ENCODE data around the gene MLXIPL. TPM values are rescaled to one million over a fixed set of nuclear protein-coding genes. Genes with fewer than 3 reads are reported as not detected.
"Not testable (repeated sequence)": the region's sequence is repeated elsewhere in the genome, so short reads cannot be mapped to it uniquely, and the experiment has no call there.

Gene MLXIPL
- total RNA-seq, 1 donor: 0.42 TPM

DNA sequence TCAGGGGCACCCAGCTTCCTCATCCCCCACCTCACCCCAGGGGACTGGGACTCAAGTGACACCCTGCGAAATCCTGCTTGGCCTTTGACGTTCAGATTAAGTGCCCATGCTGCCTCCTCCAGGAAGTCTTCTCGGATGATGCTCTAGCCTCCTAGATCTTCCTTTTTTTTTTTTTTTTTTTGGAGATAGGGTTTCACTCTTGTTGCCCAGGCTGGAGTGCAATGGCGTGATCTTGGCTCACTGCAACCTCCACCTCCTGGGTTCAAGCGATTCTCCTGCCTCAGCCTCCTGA, 16.7 kb downstream of the MLXIPL start:
- H3K4me3 ChIP-seq (ENCODE audit: low read length); H3K27me3 ChIP-seq (ENCODE audit: insufficient read depth, low read length); H3K9me3 ChIP-seq (ENCODE audit: low read depth, low read length): not testable (repeated sequence)
- H3K4me1 ChIP-seq (ENCODE audit: insufficient read depth, low read length): peaks cover 10% of the 10 kb centered on the region

GRCh38 chr7:73606801-73607691, 17.3 kb downstream of the MLXIPL start:
- H3K9me3 ChIP-seq (ENCODE audit: low read depth, low read length): no peaks in the 10 kb centered on the region
- H3K27me3 ChIP-seq (ENCODE audit: insufficient read depth, low read length): peaks cover 3% of the 10 kb centered on the region
- H3K4me3 ChIP-seq (ENCODE audit: low read length): no peak overlapping the region
- H3K4me1 ChIP-seq (ENCODE audit: insufficient read depth, low read length): peaks cover 10% of the 10 kb centered on the region

DNA sequence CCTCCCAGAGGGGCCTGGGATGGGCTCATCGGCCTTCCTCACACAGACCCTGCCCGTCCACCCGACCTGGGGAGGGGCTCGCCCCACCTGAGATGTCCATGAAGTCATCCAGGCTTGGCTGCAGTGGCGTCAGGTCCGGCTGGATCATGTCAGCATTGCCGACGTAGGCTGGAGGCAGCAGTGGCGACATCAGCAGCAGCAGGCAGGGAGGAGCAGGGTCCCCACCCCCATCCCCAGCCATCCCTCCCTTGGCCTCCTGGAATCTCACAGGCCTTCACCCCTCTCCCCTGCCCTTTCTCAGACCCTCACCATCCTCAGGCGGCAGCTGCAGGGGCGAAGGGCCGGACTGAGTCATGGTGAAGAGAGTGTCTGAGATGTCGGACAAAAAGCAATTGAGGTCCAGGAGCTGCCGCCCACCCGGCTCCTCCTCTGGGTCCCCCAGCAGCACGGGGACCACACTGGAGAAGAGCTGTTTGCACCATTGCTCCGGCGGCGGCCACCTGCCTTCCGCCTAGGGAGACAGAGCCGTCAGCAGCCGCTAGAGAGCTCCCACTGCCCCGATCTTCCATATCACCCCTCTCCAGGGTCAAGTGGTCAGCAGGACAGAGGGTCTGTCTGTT, 18.6 kb downstream of the MLXIPL start:
- Histone ChIP-seq H3K4me3 (ENCODE audit: low read length) (no peak overlapping the region), H3K4me1 (ENCODE audit: insufficient read depth, low read length) (peaks cover 21% of the 10 kb centered on the region), H3K9me3 (ENCODE audit: low read depth, low read length) (no peaks in the 10 kb centered on the region), H3K27me3 (ENCODE audit: insufficient read depth, low read length) (no peaks in the 10 kb centered on the region)

- H3K4me3 ChIP-seq (ENCODE audit: low read length): no peak overlapping the region
- H3K9me3 ChIP-seq (ENCODE audit: low read depth, low read length): no peaks in the 10 kb centered on the region
- peaks cover 25% of the 10 kb centered on the region for H3K4me1 ChIP-seq (ENCODE audit: insufficient read depth, low read length)
- no peaks in the 10 kb centered on the region for H3K27me3 ChIP-seq (ENCODE audit: insufficient read depth, low read length)
Observed at GRCh38 chr7:73602721-73603651, 21.3 kb downstream of the MLXIPL start.

DNA sequence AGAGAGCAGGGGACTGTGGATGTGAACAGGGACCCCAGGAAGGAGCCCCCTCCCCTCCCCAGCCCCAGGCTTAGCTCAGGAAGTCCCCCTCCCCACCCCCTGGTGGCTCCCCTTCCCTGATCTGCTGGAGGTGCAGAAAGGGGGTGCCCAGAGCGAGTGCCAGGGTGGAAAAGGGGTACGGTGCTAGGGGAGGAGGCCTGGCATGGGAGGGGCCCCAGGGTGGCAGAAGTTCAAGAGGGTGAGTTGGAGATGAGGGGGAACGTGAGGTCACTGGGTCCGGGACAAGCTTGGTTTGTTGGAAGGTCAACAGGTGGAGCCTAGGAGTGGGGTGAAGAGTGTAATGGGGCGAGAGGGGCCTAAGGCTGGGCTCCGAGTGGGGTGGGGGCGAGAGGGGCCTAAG, 24.4 kb downstream of the MLXIPL start:
- Histone ChIP-seq H3K27me3 (ENCODE audit: insufficient read depth, low read length) (no peaks in the 10 kb centered on the region), H3K9me3 (ENCODE audit: low read depth, low read length) (no peaks in the 10 kb centered on the region), H3K4me1 (ENCODE audit: insufficient read depth, low read length) (peaks cover 20% of the 10 kb centered on the region), H3K4me3 (ENCODE audit: low read length) (no peak overlapping the region)

GRCh38 chr7:73599151-73599882, 25.0 kb downstream of the MLXIPL start:
- peaks cover 20% of the 10 kb centered on the region for H3K4me1 ChIP-seq (ENCODE audit: insufficient read depth, low read length)

GRCh38 chr7:73597978-73598782, 26.1 kb downstream of the MLXIPL start:
- H3K27me3 ChIP-seq (ENCODE audit: insufficient read depth, low read length): no peaks in the 10 kb centered on the region

More at GRCh38 chr7:73599151-73599882, 25.0 kb downstream of the MLXIPL start:
- no peaks in the 10 kb centered on the region for H3K9me3 ChIP-seq (ENCODE audit: low read depth, low read length)
- H3K27me3 ChIP-seq (ENCODE audit: insufficient read depth, low read length): no peaks in the 10 kb centered on the region
- H3K4me3 ChIP-seq (ENCODE audit: low read length): no peak overlapping the region

DNA sequence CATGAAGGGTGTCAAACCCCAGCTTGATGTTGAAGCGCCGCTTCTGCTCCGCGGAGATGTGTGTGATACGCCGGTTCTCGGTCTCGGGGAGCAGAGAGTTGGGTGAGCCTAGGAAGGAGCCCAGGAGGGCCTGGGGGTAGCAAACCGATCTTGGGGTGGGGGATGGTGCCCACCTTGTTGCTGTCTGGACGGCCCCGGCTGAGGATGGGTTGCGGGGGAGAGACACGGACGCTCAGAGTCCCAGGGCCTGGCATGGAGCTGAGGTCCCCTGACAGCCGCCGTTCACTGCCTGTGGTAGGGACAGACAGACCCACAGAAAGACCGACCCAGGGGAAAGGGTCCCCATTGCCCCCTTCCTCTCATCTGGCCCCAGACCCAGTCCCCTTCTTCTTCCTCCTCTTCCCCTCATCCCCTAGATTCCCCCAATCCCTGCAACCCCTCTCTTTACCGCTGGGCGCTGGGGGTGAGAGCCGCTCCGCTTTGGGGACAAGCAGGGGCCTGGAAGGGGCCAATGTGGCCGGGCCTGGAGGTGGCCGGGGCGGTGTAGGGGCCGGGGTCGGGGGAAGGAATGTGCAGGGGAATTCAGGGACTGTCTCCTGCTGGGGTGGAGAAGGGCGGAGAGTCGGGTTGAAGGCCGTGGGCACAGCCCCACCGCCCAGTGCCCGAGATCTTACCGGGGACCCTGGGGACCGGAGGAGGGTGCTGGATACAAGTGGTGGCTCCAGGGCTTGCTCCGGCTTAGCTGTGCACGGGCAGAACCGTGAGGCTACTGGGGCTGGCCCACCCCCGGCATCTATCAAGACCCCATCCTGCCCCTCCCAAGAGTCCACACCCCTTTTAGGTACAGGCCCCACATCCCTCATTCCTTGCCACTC, 27.9 kb downstream of the MLXIPL start:
- Histone ChIP-seq H3K27me3 (ENCODE audit: insufficient read depth, low read length) (no peaks in the 10 kb centered on the region), H3K4me3 (ENCODE audit: low read length) (no peak overlapping the region), H3K4me1 (ENCODE audit: insufficient read depth, low read length) (peaks cover 15% of the 10 kb centered on the region), H3K9me3 (ENCODE audit: low read depth, low read length) (no peaks in the 10 kb centered on the region)

More at GRCh38 chr7:73597978-73598782, 26.1 kb downstream of the MLXIPL start:
- Histone ChIP-seq H3K4me3 (ENCODE audit: low read length) (no peak overlapping the region), H3K4me1 (ENCODE audit: insufficient read depth, low read length) (peaks cover 21% of the 10 kb centered on the region), H3K9me3 (ENCODE audit: low read depth, low read length) (no peaks in the 10 kb centered on the region)

GRCh38 chr7:73595358-73595757, 29.0 kb downstream of the MLXIPL start:
- no peaks in the 10 kb centered on the region for H3K27me3 ChIP-seq (ENCODE audit: insufficient read depth, low read length)
- H3K4me3 ChIP-seq (ENCODE audit: low read length): no peak overlapping the region
- H3K4me1 ChIP-seq (ENCODE audit: insufficient read depth, low read length): peaks cover 8% of the 10 kb centered on the region

GRCh38 chr7:73593207-73594045, 30.9 kb downstream of the MLXIPL start:
- Histone ChIP-seq H3K4me3 (ENCODE audit: low read length) (no peak overlapping the region), H3K4me1 (ENCODE audit: insufficient read depth, low read length) (peaks cover 4% of the 10 kb centered on the region), H3K27me3 (ENCODE audit: insufficient read depth, low read length) (no peaks in the 10 kb centered on the region), H3K9me3 (ENCODE audit: low read depth, low read length) (no peaks in the 10 kb centered on the region)

More at GRCh38 chr7:73595358-73595757, 29.0 kb downstream of the MLXIPL start:
- H3K9me3 ChIP-seq (ENCODE audit: low read depth, low read length): no peaks in the 10 kb centered on the region

GRCh38 chr7:73586911-73587310, 37.4 kb downstream of the MLXIPL start:
- Histone ChIP-seq H3K4me1 (ENCODE audit: insufficient read depth, low read length) (peaks cover 57% of the 10 kb centered on the region), H3K27me3 (ENCODE audit: insufficient read depth, low read length) (no peaks in the 10 kb centered on the region), H3K4me3 (ENCODE audit: low read length) (no peak overlapping the region)

DNA sequence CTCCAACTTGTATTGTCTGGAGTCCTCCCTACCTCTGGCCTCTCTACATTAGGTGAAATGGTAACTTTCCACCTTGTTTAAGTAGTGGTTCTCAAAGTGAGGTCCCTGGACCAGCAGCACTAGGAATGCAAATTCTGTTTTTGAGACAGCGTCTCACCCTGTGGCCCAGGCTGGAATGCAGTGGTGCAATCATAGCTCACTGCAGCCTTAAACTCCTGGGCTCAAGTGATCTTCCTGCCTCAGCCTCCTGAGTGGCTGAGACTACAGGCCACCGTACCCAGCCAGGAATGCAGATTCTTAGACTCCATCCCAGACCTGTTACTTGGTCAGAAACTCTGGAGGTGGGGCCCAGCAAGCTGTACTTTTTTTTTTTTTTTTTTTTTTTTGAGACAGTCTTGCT, 39.1 kb downstream of the MLXIPL start:
- Histone ChIP-seq H3K27me3 (ENCODE audit: insufficient read depth, low read length) (no peaks in the 10 kb centered on the region), H3K4me3 (ENCODE audit: low read length) (no peak overlapping the region), H3K4me1 (ENCODE audit: insufficient read depth, low read length) (peaks cover 73% of the 10 kb centered on the region), H3K9me3 (ENCODE audit: low read depth, low read length) (no peaks in the 10 kb centered on the region)

More at GRCh38 chr7:73586911-73587310, 37.4 kb downstream of the MLXIPL start:
- H3K9me3 ChIP-seq (ENCODE audit: low read depth, low read length): no peaks in the 10 kb centered on the region

All from mononuclear cell (primary cell).